HepG2 (cell line): ENCODE data around the gene TFF1. TPM values are rescaled to one million over a fixed set of nuclear protein-coding genes. Genes with fewer than 3 reads are reported as not detected.

Experiments
- ATAC-seq: fragments of 200-7000 bp; cut with Tn5 transposase; 3 replicates; pipeline ENCODE4 v1.9.1; 2020; ENCODE audit warnings: mild to moderate bottlenecking, moderate library complexity
- BruUV-seq: library from RNA; stranded (reverse); fragments of 400-500 nt; replicated peaks from 2 replicates; lab custom pipeline; 2021; lab: Mats Ljungman, UMichigan
- CTCF ChIA-PET: fragments of 300-600 bp; formaldehyde crosslinking; extraction: SDS; loops from one replicate; lab custom pipeline; 2021; ENCODE audit warnings: low total read pairs, inconsistent platforms, low intra/inter-chr PET ratio; lab: Yijun Ruan, JAX
- POLR2A ChIA-PET: fragments of 350-600 bp; sonication (Branson Sonifier 250); formaldehyde crosslinking; loops from one replicate; lab custom pipeline; 2020; ENCODE audit warnings: antibody characterized with exemption, inconsistent platforms; lab: Yijun Ruan, JAX
- DNase-seq: peaks from one replicate; pipeline ENCODE4 v3.0.0-alpha.2; 2015; ENCODE audit warnings: low spot score
- FAIRE-seq: peaks from 3 replicates; lab custom pipeline; 2011; peaks lifted over from hg19 to GRCh38; lab: Jason Lieb, UNC
- H2AFZ ChIP-seq: one replicate; pipeline ENCODE4 v1.6.1; 2011; ENCODE audit warnings: low read length, inconsistent platforms
- H3K27ac ChIP-seq: fragments of 300-600 bp; 3 replicates; pipeline ENCODE4 v1.8.0; 2011; ENCODE audit warnings: mixed run types, mild to moderate bottlenecking, mixed read lengths, low read length, inconsistent platforms; ENCODE audit not compliant: insufficient read depth; ENCODE audit errors: extremely low read length
- H3K27me3 ChIP-seq, 2 experiments: fragments of 200-600 bp in 1 of 2; 2 replicates in 1 of 2; 3 replicates in 1 of 2; pipeline versions ENCODE4 v1.6.0 to v1.8.0; 2011; ENCODE audit warnings: low read length in 2 of 2, mild to moderate bottlenecking in 2 of 2, moderate library complexity in 2 of 2, inconsistent platforms in 1 of 2; ENCODE audit not compliant: insufficient read depth in 2 of 2, control insufficient read depth in 1 of 2
- H3K36me3 ChIP-seq, 2 experiments: fragments of 200-600 bp in 1 of 2; replicated peaks in 1 of 2; 2 replicates in 1 of 2; 3 replicates in 1 of 2; pipeline versions ENCODE4 v1.5.1 to v1.8.0; 2011; ENCODE audit warnings: low read length in 2 of 2, inconsistent platforms in 1 of 2; ENCODE audit not compliant: insufficient read depth in 2 of 2, control insufficient read depth in 1 of 2
- H3K4me1 ChIP-seq: 2 replicates; pipeline ENCODE4 v1.5.1; 2012; ENCODE audit warnings: low read length, inconsistent platforms; ENCODE audit not compliant: insufficient read depth
- H3K4me2 ChIP-seq: 2 replicates; pipeline ENCODE4 v1.6.0; 2011; ENCODE audit warnings: low read depth, low read length, inconsistent platforms
- H3K4me3 ChIP-seq, 3 experiments: fragments of 200-600 bp in 1 of 3; sonication (generic), shearing (Covaris generic) in 1 of 3; replicated peaks in 1 of 3; 2 replicates each; pipeline ENCODE4 v1.5.1; 2011 to 2016; ENCODE audit warnings: low read length in 3 of 3, inconsistent platforms in 2 of 3, low read depth in 2 of 3, mild to moderate bottlenecking in 2 of 3, control low read depth in 1 of 3, mixed read lengths in 1 of 3; ENCODE audit not compliant: insufficient read depth in 1 of 3
- H3K79me2 ChIP-seq: one replicate; pipeline ENCODE4 v1.6.1; 2011; ENCODE audit warnings: low read length, inconsistent platforms; ENCODE audit not compliant: insufficient read depth
- H3K9ac ChIP-seq: 2 replicates; pipeline ENCODE4 v1.6.0; 2011; ENCODE audit warnings: mild to moderate bottlenecking, low read depth, low read length, inconsistent platforms; ENCODE audit not compliant: insufficient read depth
- H3K9me3 ChIP-seq: 2 replicates; pipeline ENCODE4 v1.5.1; 2012; ENCODE audit warnings: mild to moderate bottlenecking, low read length
- H4K20me1 ChIP-seq: 2 replicates; pipeline ENCODE4 v1.6.0; 2011; ENCODE audit warnings: inconsistent platforms, mild to moderate bottlenecking, low read length, moderate library complexity; ENCODE audit not compliant: insufficient read depth
- HES4 ChIP-seq: sonication (generic); formaldehyde crosslinking; IDR thresholded peaks from 2 replicates; pipeline ENCODE4 v1.9.0; 2021; ENCODE audit warnings: mild to moderate bottlenecking, missing genetic modification reagents, borderline replicate concordance
- IRX3 ChIP-seq: sonication (generic); formaldehyde crosslinking; IDR thresholded peaks from 2 replicates; pipeline ENCODE4 v1.8.1; 2023; ENCODE audit warnings: mild to moderate bottlenecking, low read depth, missing genetic modification reagents, borderline replicate concordance
- KLF12 ChIP-seq: sonication (generic); formaldehyde crosslinking; IDR thresholded peaks from 2 replicates; pipeline ENCODE4 v1.4.0; 2020; ENCODE audit warnings: missing genetic modification reagents, borderline replicate concordance
- KLF6 ChIP-seq: IDR thresholded peaks from 2 replicates; pipeline ENCODE4 v1.8.0; 2016; ENCODE audit warnings: missing biosample characterization, missing genetic modification reagents
- MTF2 ChIP-seq: sonication (generic); formaldehyde crosslinking; IDR thresholded peaks from 2 replicates; pipeline ENCODE4 v1.5.0; 2020; ENCODE audit warnings: missing genetic modification reagents, borderline replicate concordance
- PCBP2 ChIP-seq: fragments of 200-400 bp; formaldehyde crosslinking; optimal IDR thresholded peaks from 2 replicates; pipeline ENCODE3; 2018; ENCODE audit warnings: low read length, low read depth; ENCODE audit not compliant: poor library complexity, severe bottlenecking
- RFX3 ChIP-seq: IDR thresholded peaks from 2 replicates; pipeline ENCODE4 v1.6.1; 2016; ENCODE audit warnings: missing biosample characterization, missing genetic modification reagents
- ZFAT ChIP-seq: sonication (generic); formaldehyde crosslinking; conservative IDR thresholded peaks from 2 replicates; pipeline ENCODE4 v1.8.1; 2023; ENCODE audit warnings: missing genetic modification reagents, inconsistent platforms
- ZKSCAN8 ChIP-seq: IDR thresholded peaks from 2 replicates; pipeline ENCODE4 v1.6.1; 2016; ENCODE audit warnings: borderline replicate concordance, missing genetic modification reagents, missing compliant biosample characterization
- ZNF543 ChIP-seq: sonication (generic); formaldehyde crosslinking; IDR thresholded peaks from 2 replicates; pipeline ENCODE4 v1.4.0; 2020; ENCODE audit warnings: mild to moderate bottlenecking, missing genetic modification reagents
- WGBS: methylation state at CpG from one replicate; pipeline ENCODE4 v1.1.6; 2017; ENCODE audit warnings: low lambda C conversion rate; 5-methylcytosine and 5-hydroxymethylcytosine counted together
- in situ Hi-C: cut with HindIII; loops from 2 replicates; pipeline ENCODE4 v1.10.0; 2017; ENCODE audit warnings: low pct_unique_long_range_greater_than_20kb; ENCODE audit not compliant: extremely low pct_ligation_motif_present
- intact Hi-C: fragments of 100-400 bp; cut with micrococcal nuclease; formaldehyde crosslinking; loops from one replicate; pipeline ENCODE4 v1.10.0; 2022; ENCODE audit not compliant: unreplicated experiment
- polyA plus RNA-seq, 8 experiments: library from polyadenylated mRNA; depleted of rRNA in 3 of 8; stranded (reverse) in 7 of 8; unstranded in 1 of 8; fragments of >200 nt; fragmentation: Illumina TruSeq in 4 of 8; extraction: Trizol in 4 of 8; gene quantifications; 2 replicates each; pipeline versions ENCODE4 v1.2.1 to v1.2.3, GENCODE V29; 2011 to 2016; ENCODE audit warnings: low read depth in 4 of 8, missing spikeins in 1 of 8, mixed read lengths in 1 of 8; ENCODE audit not compliant: insufficient read depth in 1 of 8
- total RNA-seq, 5 experiments: library from RNA; depleted of rRNA; stranded (reverse); fragments of >200 nt; fragmentation: Illumina TruSeq; extraction: Trizol; gene quantifications; 2 replicates each; pipeline ENCODE4 v1.2.3, GENCODE V29; 2016; ENCODE audit warnings: low read depth in 1 of 5
- TF ChIP-seq, protein P1 (sequence below): sonication (generic); formaldehyde crosslinking; IDR thresholded peaks from 2 replicates; pipeline ENCODE4 v1.8.0; 2022; ENCODE audit warnings: missing genetic modification reagents, mild to moderate bottlenecking, moderate library complexity, borderline replicate concordance
- TF ChIP-seq, protein P2 (sequence below): sonication (generic); formaldehyde crosslinking; IDR thresholded peaks from 2 replicates; pipeline ENCODE4 v1.4.0; 2020; ENCODE audit warnings: mild to moderate bottlenecking, missing genetic modification reagents
- TF ChIP-seq, protein P3 (sequence below): sonication (generic); formaldehyde crosslinking; IDR thresholded peaks from 2 replicates; pipeline ENCODE4 v1.4.0; 2020; ENCODE audit warnings: mild to moderate bottlenecking, missing genetic modification reagents

TFF1 gene
- total and polyA plus RNA-seq, 2 of the 13 experiments (the other 11 are each of a cell fraction or from before 2014, with no cell fraction given), result 0.24 to 19.4 TPM

DNA sequence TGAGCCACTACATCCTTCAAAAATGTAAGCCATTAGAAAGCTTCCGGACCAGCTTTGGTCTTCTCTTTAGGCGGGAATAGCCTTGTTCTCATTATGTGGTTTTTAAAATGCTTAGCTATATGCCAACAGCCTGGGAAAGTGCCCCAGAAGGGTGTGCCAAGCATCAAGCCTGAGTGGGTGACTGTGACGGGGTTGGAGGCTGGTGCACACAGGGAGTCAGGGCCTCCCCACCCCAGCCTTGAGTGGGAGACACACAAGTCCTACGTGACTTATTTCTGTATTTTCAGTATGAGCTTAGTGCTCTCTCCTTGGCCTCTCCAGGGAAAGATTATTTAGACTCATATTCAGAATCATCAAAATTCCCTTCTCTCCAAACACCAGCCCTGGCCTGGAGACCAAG lies 47.2 kb upstream of the TFF1 start:
- no peak overlapping the region for H2AFZ ChIP-seq
- DNase-seq (no peak), ATAC-seq (no peak), FAIRE-seq (no peak)
- intact Hi-C loops, result no loop called here
- CTCF ChIA-PET, result no interaction called here
- no TSS peak for BruUV-seq
- in situ Hi-C loops, result no loop called here
- H4K20me1 ChIP-seq, result no peaks in the 10 kb centered on the region
- peaks cover 19% of the 10 kb centered on the region for H3K4me1 ChIP-seq
- H3K9ac ChIP-seq, result no peak overlapping the region
- no peaks in the 10 kb centered on the region for H3K9me3 ChIP-seq
- no peaks in the 10 kb centered on the region for H3K79me2 ChIP-seq
- no peak overlapping the region for H3K4me2 ChIP-seq
- peaks cover 1 to 9% of the 10 kb centered on the region in 2 experiments; a peak in 4 of 5 replicates for H3K27me3 ChIP-seq
- 62% methylated on average over 4 of the region's 4 CpGs for WGBS
- H3K27ac ChIP-seq, result no peak overlapping the region
- H3K4me3 ChIP-seq, result no peak overlapping the region
- TF ChIP-seq, protein P1, sequence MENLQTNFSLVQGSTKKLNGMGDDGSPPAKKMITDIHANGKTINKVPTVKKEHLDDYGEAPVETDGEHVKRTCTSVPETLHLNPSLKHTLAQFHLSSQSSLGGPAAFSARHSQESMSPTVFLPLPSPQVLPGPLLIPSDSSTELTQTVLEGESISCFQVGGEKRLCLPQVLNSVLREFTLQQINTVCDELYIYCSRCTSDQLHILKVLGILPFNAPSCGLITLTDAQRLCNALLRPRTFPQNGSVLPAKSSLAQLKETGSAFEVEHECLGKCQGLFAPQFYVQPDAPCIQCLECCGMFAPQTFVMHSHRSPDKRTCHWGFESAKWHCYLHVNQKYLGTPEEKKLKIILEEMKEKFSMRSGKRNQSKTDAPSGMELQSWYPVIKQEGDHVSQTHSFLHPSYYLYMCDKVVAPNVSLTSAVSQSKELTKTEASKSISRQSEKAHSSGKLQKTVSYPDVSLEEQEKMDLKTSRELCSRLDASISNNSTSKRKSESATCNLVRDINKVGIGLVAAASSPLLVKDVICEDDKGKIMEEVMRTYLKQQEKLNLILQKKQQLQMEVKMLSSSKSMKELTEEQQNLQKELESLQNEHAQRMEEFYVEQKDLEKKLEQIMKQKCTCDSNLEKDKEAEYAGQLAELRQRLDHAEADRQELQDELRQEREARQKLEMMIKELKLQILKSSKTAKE (CRISPR knock-in tag), result no peak
- no peak for TF ChIP-seq KLF12 (CRISPR knock-in tag)
- no peak for TF ChIP-seq MTF2 (CRISPR knock-in tag)
- no peak for TF ChIP-seq ZFAT
- TF ChIP-seq HES4, result no peak
- TF ChIP-seq, protein P2, sequence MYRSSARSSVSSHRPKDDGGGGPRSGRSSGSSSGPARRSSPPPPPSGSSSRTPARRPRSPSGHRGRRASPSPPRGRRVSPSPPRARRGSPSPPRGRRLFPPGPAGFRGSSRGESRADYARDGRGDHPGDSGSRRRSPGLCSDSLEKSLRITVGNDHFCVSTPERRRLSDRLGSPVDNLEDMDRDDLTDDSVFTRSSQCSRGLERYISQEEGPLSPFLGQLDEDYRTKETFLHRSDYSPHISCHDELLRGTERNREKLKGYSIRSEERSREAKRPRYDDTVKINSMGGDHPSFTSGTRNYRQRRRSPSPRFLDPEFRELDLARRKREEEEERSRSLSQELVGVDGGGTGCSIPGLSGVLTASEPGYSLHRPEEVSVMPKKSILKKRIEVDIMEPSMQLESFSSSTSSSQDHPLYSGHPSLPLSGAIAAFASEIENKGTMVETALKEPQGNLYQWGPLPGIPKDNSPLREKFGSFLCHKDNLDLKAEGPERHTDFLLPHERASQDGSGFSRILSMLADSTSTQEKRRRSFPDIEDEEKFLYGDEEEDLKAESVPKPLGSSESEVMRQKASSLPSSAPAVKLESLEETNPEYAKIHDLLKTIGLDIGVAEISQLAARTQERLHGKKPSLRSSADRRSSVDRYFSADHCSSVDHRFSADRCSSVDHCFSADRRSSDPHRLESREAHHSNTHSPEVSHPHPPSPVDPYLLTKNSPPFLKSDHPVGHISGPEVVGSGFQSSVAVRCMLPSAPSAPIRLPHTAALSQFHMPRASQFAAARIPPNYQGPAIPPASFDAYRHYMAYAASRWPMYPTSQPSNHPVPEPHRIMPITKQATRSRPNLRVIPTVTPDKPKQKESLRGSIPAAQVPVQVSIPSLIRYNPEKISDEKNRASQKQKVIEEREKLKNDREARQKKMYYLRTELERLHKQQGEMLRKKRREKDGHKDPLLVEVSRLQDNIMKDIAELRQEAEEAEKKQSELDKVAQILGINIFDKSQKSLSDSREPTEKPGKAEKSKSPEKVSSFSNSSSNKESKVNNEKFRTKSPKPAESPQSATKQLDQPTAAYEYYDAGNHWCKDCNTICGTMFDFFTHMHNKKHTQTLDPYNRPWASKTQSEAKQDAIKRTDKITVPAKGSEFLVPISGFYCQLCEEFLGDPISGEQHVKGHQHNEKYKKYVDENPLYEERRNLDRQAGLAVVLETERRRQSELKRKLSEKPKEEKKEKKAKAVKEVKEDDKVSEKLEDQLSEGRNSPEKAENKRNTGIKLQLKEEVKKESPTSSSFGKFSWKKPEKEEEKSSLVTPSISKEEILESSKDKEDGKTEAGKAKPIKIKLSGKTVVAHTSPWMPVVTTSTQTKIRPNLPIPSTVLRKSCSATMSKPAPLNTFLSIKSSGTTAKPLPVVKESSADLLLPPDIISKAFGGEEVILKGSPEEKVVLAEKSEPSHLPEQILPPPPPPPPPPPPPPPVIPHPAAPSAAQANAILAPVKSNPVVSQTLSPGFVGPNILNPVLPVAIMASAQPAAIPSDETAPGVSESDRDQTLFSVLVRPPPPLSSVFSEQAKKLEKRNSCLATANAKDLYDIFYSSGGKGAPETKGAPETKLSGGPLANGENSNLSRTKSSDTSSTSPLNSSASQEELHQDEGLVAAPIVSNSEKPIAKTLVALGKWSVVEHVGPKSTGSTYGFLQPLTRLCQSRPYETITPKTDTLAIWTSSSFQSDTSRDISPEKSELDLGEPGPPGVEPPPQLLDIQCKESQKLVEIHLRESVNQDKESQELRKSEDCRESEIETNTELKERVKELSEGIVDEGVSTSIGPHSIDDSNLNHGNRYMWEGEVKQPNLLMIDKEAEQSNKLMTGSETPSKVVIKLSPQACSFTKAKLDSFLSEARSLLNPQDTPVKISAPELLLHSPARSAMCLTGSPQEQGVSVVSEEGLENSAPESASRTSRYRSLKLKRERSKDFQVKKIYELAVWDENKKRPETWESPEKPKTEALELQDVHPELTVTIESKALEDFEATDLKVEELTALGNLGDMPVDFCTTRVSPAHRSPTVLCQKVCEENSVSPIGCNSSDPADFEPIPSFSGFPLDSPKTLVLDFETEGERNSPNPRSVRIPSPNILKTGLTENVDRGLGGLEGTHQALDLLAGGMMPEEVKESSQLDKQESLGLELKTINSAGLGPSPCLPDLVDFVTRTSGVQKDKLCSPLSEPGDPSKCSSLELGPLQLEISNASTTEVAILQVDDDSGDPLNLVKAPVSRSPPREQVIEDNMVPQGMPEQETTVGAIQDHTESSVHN (CRISPR knock-in tag), result no peak
- TF ChIP-seq IRX3, result no peak
- no peak for TF ChIP-seq RFX3 (CRISPR knock-in tag)
- TF ChIP-seq ZNF543 (CRISPR knock-in tag), result no peak
- no peak for TF ChIP-seq KLF6 (CRISPR knock-in tag)
- TF ChIP-seq ZKSCAN8, result no peak
- TF ChIP-seq, protein P3, sequence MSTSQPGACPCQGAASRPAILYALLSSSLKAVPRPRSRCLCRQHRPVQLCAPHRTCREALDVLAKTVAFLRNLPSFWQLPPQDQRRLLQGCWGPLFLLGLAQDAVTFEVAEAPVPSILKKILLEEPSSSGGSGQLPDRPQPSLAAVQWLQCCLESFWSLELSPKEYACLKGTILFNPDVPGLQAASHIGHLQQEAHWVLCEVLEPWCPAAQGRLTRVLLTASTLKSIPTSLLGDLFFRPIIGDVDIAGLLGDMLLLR (CRISPR knock-in tag), result no peak
- no peak for TF ChIP-seq PCBP2
- POLR2A ChIA-PET, result no interaction called here
- H3K36me3 ChIP-seq, result no peaks in the 10 kb centered on the region
